ENCODE results near the gene CELF5.

DNA sequence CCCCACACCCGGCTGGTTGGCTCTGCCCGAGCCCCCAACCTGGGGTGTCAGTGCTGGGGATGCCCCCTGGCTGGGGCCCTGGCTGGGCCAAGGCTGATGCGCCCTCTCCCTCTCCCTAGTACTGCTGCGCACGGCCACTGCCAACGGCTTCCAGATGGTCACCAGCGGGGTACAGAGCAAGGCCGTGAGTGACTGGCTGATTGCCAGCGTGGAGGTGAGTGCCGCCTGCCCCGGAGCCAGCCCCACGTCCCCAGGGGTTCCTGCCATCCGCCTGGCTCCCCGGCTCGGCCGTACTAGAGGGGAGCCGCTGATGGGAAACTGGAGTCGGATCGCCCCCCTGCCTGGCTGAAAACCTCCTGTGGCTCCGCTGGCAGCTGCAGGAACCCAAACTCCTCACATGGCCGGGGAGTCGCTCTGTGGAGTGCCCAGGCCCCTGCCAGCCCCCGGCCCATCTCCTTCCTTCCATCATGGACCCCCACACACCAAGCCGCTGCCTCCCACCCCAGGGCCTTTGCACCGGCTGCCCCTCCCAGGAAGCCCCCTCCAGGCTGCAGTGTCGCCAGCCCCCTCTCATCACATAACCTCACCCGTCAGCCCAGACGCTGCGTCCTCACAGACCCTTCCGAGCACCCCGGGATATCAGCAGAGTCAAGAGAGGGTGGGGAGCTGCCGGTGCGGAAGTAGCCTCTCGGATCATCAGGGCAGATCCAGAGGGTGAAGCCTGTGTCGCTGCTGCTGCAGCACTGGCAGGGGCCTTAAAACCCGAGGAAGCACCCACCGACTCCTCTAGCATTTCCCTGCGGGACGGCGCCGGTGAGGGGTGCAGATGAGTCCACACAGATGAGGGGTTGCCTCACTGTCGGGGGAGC, 28.2 kb upstream of the CELF5 start:
- TF ChIP-seq POLR2A (IDR thresholded peaks at IDR 0.05): no peak
- TF ChIP-seq, protein P1, sequence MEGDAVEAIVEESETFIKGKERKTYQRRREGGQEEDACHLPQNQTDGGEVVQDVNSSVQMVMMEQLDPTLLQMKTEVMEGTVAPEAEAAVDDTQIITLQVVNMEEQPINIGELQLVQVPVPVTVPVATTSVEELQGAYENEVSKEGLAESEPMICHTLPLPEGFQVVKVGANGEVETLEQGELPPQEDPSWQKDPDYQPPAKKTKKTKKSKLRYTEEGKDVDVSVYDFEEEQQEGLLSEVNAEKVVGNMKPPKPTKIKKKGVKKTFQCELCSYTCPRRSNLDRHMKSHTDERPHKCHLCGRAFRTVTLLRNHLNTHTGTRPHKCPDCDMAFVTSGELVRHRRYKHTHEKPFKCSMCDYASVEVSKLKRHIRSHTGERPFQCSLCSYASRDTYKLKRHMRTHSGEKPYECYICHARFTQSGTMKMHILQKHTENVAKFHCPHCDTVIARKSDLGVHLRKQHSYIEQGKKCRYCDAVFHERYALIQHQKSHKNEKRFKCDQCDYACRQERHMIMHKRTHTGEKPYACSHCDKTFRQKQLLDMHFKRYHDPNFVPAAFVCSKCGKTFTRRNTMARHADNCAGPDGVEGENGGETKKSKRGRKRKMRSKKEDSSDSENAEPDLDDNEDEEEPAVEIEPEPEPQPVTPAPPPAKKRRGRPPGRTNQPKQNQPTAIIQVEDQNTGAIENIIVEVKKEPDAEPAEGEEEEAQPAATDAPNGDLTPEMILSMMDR (IDR thresholded peaks at IDR 0.05 in 4 of 5, conservative IDR thresholded peaks at IDR 0.05 in 1 of 5): no peak

All from gastrocnemius medialis (tissue), 4 donors.